Body of pancreas (tissue), 4 donors: Measurements from ENCODE around the gene POU3F1. TPM values are rescaled to one million over a fixed set of nuclear protein-coding genes. Genes with fewer than 3 reads are reported as not detected.

ENCODE experiments used
- ATAC-seq: fragments of 150-250 bp; one replicate; pipeline ENCODE4 v1.9.1; 2016
- DNase-seq, 4 donors: peaks; one replicate each; pipeline ENCODE4 v3.0.0-alpha.2; 2019
- H3K27ac ChIP-seq, 4 donors: fragments of 200-600 bp; sonication (generic); 1 replicate in 3 of 4; 2 replicates in 1 of 4; pipeline versions ENCODE4 v1.5.1 to v1.6.1; 2016 to 2019; ENCODE audit warnings: mild to moderate bottlenecking in 1 of 4, mixed read lengths in 1 of 4, moderate library complexity in 1 of 4
- H3K27me3 ChIP-seq, 2 donors: fragments of 200-600 bp; sonication (generic); one replicate each; pipeline ENCODE4 v1.6.0; 2016; ENCODE audit warnings: mild to moderate bottlenecking in 1 of 2
- H3K36me3 ChIP-seq, 2 donors: fragments of 200-600 bp; sonication (generic); replicated peaks in 1 of 2; 2 replicates each; pipeline ENCODE4 v1.5.1; 2016; ENCODE audit warnings: low read depth in 2 of 2; ENCODE audit not compliant: insufficient read depth in 1 of 2
- H3K4me1 ChIP-seq: fragments of 200-600 bp; sonication (generic); one replicate; pipeline ENCODE4 v1.6.0; 2016
- H3K4me3 ChIP-seq, 2 donors: fragments of 200-600 bp; sonication (generic); 1 replicate in 1 of 2; 2 replicates in 1 of 2; pipeline ENCODE4 v1.5.1; 2016 to 2019
- H3K9me3 ChIP-seq, 3 donors: fragments of 200-600 bp; sonication (generic); 1 replicate in 2 of 3; 2 replicates in 1 of 3; pipeline ENCODE4 v1.5.1; 2016
- POLR2A ChIP-seq, 3 donors: fragments of 450-650 bp; IDR thresholded peaks; one replicate each; pipeline ENCODE4 v1.6.1; 2016; ENCODE audit warnings: antibody characterized with exemption in 3 of 3, mild to moderate bottlenecking in 2 of 3
- WGBS, 2 donors: methylation state at CpG; one replicate each; pipeline ENCODE4 v1.1.5; 2017; 5-methylcytosine and 5-hydroxymethylcytosine counted together
- intact Hi-C: fragments of 100-400 bp; cut with DNase I; formaldehyde crosslinking; loops from one replicate; pipeline ENCODE4 v1.15.1; 2023
- total RNA-seq, 2 donors: library from RNA; depleted of rRNA; stranded (reverse); fragments of >200 nt; gene quantifications; one replicate each; pipeline ENCODE4 v1.1.0, GENCODE V29; 2016
- TF ChIP-seq, protein P1 (sequence below), 7 experiments: fragments of 450-650 bp in 4 of 7; fragments of 200-600 bp in 3 of 7; sonication (generic) in 3 of 7; IDR thresholded peaks; one replicate each; pipeline ENCODE4 v1.5.1; 2016 to 2019; ENCODE audit warnings: antibody characterized with exemption in 7 of 7

The POU3F1 gene
- total RNA-seq = not detected

DNA sequence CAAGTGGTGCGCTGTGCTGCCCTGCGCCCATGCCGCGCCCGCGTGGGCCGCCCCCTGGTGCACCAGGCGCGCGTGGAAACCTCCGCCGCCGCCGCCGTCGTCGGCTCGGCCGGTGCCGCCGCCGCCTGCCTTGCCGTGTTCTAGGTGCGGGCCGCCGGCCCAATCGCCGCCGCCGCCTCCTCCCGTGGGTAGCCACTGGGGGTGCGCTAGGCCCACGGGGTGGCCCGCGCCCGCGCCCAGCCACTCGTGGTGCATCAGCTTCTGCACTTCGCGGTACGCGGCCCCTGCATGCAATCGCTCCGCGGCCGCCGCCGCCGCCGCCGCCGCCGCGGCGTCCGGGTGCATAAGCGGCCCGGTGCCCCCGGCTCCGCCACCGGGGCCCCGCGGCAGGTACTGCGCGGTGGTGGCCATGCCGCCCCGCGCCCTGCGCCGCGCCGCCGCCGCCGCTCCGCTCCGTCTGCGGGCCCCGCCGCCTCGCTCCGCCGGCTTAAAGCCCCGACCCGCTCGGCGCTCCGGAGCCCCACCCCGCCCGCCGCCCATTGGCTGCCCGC is at the start of gene POU3F1:
Gene POU3F1 (minus strand): TSS at position 461 of the 551 bp plus-strand sequence. CDS start 50 bp downstream, at position 411.
- peak within 1 kb of the TSS; percentile 39 to 47 for H3K4me3 ChIP-seq
- no peaks in the 10 kb centered on the region for H3K36me3 ChIP-seq
- WGBS, 2 donors = 3 to 9% methylated on average over 7 to 10 of the region's 92 CpGs
- TF ChIP-seq, protein P1, sequence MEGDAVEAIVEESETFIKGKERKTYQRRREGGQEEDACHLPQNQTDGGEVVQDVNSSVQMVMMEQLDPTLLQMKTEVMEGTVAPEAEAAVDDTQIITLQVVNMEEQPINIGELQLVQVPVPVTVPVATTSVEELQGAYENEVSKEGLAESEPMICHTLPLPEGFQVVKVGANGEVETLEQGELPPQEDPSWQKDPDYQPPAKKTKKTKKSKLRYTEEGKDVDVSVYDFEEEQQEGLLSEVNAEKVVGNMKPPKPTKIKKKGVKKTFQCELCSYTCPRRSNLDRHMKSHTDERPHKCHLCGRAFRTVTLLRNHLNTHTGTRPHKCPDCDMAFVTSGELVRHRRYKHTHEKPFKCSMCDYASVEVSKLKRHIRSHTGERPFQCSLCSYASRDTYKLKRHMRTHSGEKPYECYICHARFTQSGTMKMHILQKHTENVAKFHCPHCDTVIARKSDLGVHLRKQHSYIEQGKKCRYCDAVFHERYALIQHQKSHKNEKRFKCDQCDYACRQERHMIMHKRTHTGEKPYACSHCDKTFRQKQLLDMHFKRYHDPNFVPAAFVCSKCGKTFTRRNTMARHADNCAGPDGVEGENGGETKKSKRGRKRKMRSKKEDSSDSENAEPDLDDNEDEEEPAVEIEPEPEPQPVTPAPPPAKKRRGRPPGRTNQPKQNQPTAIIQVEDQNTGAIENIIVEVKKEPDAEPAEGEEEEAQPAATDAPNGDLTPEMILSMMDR (IDR thresholded peaks at IDR 0.05) = no peak
- intact Hi-C loops = no loop called here
- H3K27ac ChIP-seq = peak within 1 kb of the TSS in 2 of 4 donors; percentile 35 to 49
- H3K27me3 ChIP-seq = peaks cover 0 to 29% of the 10 kb centered on the region in 2 donors
- DNase-seq (no peak), ATAC-seq (peak; percentile 4)
- H3K4me1 ChIP-seq = peaks cover 27% of the 10 kb centered on the region
- no peaks in the 10 kb centered on the region for H3K9me3 ChIP-seq

DNA sequence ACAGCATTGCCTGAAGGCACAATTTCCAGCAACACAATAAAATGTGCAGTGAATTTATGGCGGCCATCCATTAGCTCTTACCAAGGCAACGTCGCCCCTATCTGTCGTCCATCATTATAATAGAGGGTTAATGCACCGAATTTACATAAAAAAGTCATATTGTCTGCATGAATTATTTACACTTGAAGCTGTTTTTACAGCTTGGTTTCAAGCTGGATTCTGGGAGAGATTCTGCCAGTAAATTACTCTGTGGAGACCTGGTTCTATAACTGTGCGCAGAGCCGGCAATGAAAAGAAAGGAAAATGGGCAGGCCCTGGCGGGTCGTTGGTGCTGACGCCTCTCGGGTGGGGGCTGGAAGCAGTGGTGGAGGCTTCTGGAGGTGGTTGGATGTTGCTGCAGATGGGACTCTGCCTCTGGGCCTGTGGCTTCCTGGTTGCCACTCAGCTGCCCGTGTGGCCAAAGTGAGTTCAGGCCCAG is 48.9 kb upstream of the POU3F1 start:
- ATAC-seq = no peak
- WGBS, 2 donors = 74 to 80% methylated on average over 12 of the region's 12 CpGs
- H3K27me3 ChIP-seq = no peaks in the 10 kb centered on the region

DNA sequence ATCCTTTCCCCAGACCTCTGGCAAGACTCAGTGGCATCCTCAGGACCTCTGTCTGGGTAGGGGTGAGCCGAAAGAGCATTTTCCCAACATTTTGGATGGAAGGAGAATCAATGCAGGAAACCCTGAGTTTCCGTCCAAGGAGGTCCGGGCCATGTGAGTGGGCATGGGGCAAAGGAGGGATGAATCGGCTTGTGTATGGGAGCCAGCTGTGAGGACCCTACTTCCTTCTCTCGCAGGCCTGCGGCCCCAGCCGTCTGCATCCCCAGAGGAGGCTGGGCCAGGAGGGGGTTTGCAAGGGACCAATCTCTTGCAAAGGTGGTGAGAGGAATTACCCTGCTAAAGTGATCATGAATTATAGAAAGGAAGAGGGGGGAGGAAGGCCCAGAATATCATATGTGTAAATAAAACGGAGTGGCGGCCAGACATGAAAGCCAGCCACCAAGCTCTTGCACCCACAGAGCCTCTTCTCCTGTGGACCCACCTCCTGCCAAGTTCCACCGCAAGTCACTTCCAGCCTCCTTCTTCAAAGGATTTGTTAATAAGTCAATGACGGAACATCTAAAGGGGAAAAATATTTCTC is 48.2 kb upstream of the POU3F1 start:
- ATAC-seq = no peak

More for the DNA sequence above, 48.9 kb upstream of the POU3F1 start:
- intact Hi-C loops = no loop called here
- DNase-seq = no peak
- H3K4me1 ChIP-seq = no peaks in the 10 kb centered on the region
- no peak overlapping the region for H3K27ac ChIP-seq
- no peaks in the 10 kb centered on the region for H3K36me3 ChIP-seq
- H3K4me3 ChIP-seq = no peak overlapping the region
- H3K9me3 ChIP-seq = no peaks in the 10 kb centered on the region
- TF ChIP-seq POLR2A (IDR thresholded peaks at IDR 0.05) = no peak
- TF ChIP-seq, protein P1 (IDR thresholded peaks at IDR 0.05) = no peak

DNA sequence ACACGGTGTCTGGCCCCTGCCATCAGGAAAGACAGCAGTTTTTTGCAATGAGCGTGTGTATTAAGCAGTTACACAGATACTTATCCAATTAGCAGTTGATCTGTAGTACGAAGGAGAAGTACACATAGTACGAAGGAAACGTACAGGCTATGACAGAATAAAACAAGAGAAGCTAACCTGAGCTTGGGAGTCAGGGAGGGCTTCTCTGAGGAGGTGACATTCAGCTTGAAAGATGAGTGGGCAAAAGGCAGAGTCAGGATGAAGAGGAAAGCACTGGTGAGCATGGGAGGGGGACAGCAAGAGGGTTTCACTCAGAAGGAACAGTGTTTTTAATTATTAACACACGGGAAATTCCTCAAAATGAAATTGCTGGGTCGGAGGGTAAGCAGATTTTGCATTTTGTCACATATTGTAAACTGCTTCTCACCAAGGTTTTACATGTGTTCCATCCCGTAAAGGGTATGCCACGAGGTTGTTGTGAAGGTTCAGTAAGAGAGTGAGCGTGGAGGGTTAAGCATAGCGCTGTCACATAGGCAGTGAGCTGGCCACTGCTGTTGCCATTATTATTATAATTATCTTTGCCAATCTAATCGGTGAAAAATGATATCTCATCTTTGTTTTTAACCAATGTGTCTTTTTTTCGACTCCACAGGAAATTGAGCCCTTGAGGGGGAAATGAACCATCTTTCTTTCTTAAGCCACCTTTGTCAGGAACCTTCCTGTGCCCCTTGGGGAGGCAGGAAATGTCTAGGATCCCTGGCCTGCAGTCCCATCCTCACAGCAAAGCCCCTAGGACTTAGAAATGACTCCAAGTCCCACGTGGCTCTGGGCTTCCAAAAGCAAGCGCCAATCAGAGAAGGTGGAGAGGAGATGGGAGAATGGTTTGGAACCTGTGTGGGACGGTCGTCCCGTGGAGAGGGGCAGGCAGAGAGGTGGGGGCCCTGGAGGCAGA is 47.3 kb upstream of the POU3F1 start:
- Histone ChIP-seq H3K9me3 (no peaks in the 10 kb centered on the region), H3K36me3 (no peaks in the 10 kb centered on the region), H3K27ac (no peak overlapping the region), H3K4me1 (no peaks in the 10 kb centered on the region), H3K27me3 (no peaks in the 10 kb centered on the region), H3K4me3 (no peak overlapping the region)
- WGBS, 2 donors = 42 to 46% methylated on average over 18 of the region's 18 CpGs
- DNase-seq (no peak), ATAC-seq (no peak)
- intact Hi-C loops = no loop called here
- TF ChIP-seq, protein P1 (IDR thresholded peaks at IDR 0.05) = no peak
- TF ChIP-seq POLR2A (IDR thresholded peaks at IDR 0.05) = no peak

More for the DNA sequence above, 48.2 kb upstream of the POU3F1 start:
- intact Hi-C loops = no loop called here
- TF ChIP-seq POLR2A (IDR thresholded peaks at IDR 0.05) = no peak
- TF ChIP-seq, protein P1 (IDR thresholded peaks at IDR 0.05) = no peak
- H3K27ac ChIP-seq = no peak overlapping the region
- H3K27me3 ChIP-seq = no peaks in the 10 kb centered on the region
- H3K4me1 ChIP-seq = no peaks in the 10 kb centered on the region
- no peaks in the 10 kb centered on the region for H3K9me3 ChIP-seq
- no peaks in the 10 kb centered on the region for H3K36me3 ChIP-seq
- 63 to 65% methylated on average over 11 of the region's 11 CpGs for WGBS, 2 donors
- no peak for DNase-seq
- H3K4me3 ChIP-seq = no peak overlapping the region
